Endothelial cell (in vitro differentiated cells): ENCODE results near the gene TNFRSF19. TPM values are rescaled to one million over a fixed set of nuclear protein-coding genes. Genes with fewer than 3 reads are reported as not detected.

Experiments
- DNase-seq: peaks from one replicate; pipeline ENCODE4 v3.0.0; 2021; ENCODE audit warnings: low spot score
- H3K27ac Mint-ChIP-seq: one replicate; pipeline ENCODE4 v1.8.0; 2021; ENCODE audit warnings: mixed read lengths, inconsistent platforms; ENCODE audit not compliant: unreplicated experiment
- H3K27me3 Mint-ChIP-seq: one replicate; pipeline ENCODE4 v1.8.0; 2021; ENCODE audit warnings: mild to moderate bottlenecking, moderate library complexity, mixed read lengths, inconsistent platforms; ENCODE audit not compliant: unreplicated experiment
- H3K36me3 Mint-ChIP-seq: one replicate; pipeline ENCODE4 v1.8.0; 2021; ENCODE audit warnings: mild to moderate bottlenecking, low read depth, mixed read lengths, inconsistent platforms; ENCODE audit not compliant: unreplicated experiment
- H3K4me1 Mint-ChIP-seq: one replicate; pipeline ENCODE4 v1.8.0; 2021; ENCODE audit warnings: mild to moderate bottlenecking, mixed read lengths, inconsistent platforms; ENCODE audit not compliant: unreplicated experiment
- H3K4me3 Mint-ChIP-seq: one replicate; pipeline ENCODE4 v1.8.0; 2021; ENCODE audit warnings: mild to moderate bottlenecking, mixed read lengths, inconsistent platforms; ENCODE audit not compliant: unreplicated experiment
- H3K9me3 Mint-ChIP-seq: one replicate; pipeline ENCODE4 v1.8.0; 2021; ENCODE audit warnings: mixed read lengths, inconsistent platforms; ENCODE audit not compliant: unreplicated experiment
- total RNA-seq: library from RNA; stranded (reverse); fragmentation: NEBNext Ultra II Directional; extraction: Animal tissue kit (Norgen Biotek cat#: 25700); gene quantifications from one replicate; pipeline ENCODE4 v1.2.1, GENCODE V29; 2021; ENCODE audit not compliant: unreplicated experiment
- TF ChIP-seq, protein P1 (sequence below): fragments of 200-600 bp; sonication (generic); IDR thresholded peaks from one replicate; pipeline ENCODE4 v1.5.0; 2021; ENCODE audit warnings: antibody characterized with exemption; ENCODE audit not compliant: unreplicated experiment

Gene TNFRSF19
- total RNA-seq, 1 donor from 2014 or later, result 8.8 TPM

- H3K4me3 Mint-ChIP-seq, result no peak overlapping the region
- no peaks in the 10 kb centered on the region for H3K4me1 Mint-ChIP-seq
- no peak overlapping the region for H3K27ac Mint-ChIP-seq
- DNase-seq, result no peak
- H3K9me3 Mint-ChIP-seq, result peaks cover 7% of the 10 kb centered on the region
- H3K36me3 Mint-ChIP-seq, result no peaks in the 10 kb centered on the region
- TF ChIP-seq, protein P1, sequence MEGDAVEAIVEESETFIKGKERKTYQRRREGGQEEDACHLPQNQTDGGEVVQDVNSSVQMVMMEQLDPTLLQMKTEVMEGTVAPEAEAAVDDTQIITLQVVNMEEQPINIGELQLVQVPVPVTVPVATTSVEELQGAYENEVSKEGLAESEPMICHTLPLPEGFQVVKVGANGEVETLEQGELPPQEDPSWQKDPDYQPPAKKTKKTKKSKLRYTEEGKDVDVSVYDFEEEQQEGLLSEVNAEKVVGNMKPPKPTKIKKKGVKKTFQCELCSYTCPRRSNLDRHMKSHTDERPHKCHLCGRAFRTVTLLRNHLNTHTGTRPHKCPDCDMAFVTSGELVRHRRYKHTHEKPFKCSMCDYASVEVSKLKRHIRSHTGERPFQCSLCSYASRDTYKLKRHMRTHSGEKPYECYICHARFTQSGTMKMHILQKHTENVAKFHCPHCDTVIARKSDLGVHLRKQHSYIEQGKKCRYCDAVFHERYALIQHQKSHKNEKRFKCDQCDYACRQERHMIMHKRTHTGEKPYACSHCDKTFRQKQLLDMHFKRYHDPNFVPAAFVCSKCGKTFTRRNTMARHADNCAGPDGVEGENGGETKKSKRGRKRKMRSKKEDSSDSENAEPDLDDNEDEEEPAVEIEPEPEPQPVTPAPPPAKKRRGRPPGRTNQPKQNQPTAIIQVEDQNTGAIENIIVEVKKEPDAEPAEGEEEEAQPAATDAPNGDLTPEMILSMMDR, result no peak
- H3K27me3 Mint-ChIP-seq, result peaks cover 2% of the 10 kb centered on the region
These were observed 140.2 kb downstream of the TNFRSF19 start for GRCh38 chr13:23710366-23710765.

GRCh38 chr13:23711355-23711754, 141.1 kb downstream of the TNFRSF19 start:
- TF ChIP-seq, protein P1, result no peak
- peaks cover 2% of the 10 kb centered on the region for H3K27me3 Mint-ChIP-seq
- no peak for DNase-seq
- no peak overlapping the region for H3K27ac Mint-ChIP-seq
- no peak overlapping the region for H3K4me3 Mint-ChIP-seq
- H3K9me3 Mint-ChIP-seq, result peaks cover 7% of the 10 kb centered on the region
- no peaks in the 10 kb centered on the region for H3K36me3 Mint-ChIP-seq
- H3K4me1 Mint-ChIP-seq, result no peaks in the 10 kb centered on the region

GRCh38 chr13:23714672-23715071, 144.5 kb downstream of the TNFRSF19 start:
- Mint-ChIP-seq H3K36me3 (no peaks in the 10 kb centered on the region), H3K4me1 (no peaks in the 10 kb centered on the region), H3K9me3 (peaks cover 7% of the 10 kb centered on the region), H3K27me3 (peaks cover 2% of the 10 kb centered on the region), H3K4me3 (no peak overlapping the region), H3K27ac (no peak overlapping the region)
- DNase-seq, result no peak
- TF ChIP-seq, protein P1, result no peak

- no peak for DNase-seq
- H3K36me3 Mint-ChIP-seq, result no peaks in the 10 kb centered on the region
- no peak overlapping the region for H3K27ac Mint-ChIP-seq
- peaks cover 7% of the 10 kb centered on the region for H3K9me3 Mint-ChIP-seq
- H3K27me3 Mint-ChIP-seq, result peaks cover 2% of the 10 kb centered on the region
- H3K4me1 Mint-ChIP-seq, result no peaks in the 10 kb centered on the region
- no peak overlapping the region for H3K4me3 Mint-ChIP-seq
- TF ChIP-seq, protein P1, result no peak
These were observed 145.0 kb downstream of the TNFRSF19 start for GRCh38 chr13:23715092-23715761.

DNA sequence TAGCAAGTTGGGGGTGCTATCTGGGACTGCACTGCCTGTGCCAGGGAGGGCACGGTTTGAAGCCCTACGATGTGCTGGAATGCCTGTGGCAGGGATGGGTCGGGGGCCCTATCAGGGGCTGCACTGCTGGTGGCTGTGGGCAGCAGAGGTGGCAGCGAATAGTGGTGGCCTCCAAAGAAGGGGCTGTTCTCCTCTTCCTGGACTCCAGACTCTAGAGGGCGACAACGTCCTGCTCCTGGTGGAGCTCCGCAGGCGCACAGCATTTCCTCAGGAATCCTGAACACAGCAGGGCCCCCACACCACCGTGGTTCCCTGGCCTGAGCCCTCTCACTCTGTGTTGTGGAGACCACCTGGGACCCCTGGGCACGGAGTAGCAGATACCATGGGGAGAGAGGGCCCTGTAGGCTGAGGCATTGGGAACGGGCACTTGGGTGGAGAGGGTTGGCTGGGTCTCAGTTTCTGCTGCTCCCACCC, 145.6 kb downstream of the TNFRSF19 start:
- peaks cover 7% of the 10 kb centered on the region for H3K9me3 Mint-ChIP-seq
- TF ChIP-seq, protein P1, result no peak
- H3K27ac Mint-ChIP-seq, result no peak overlapping the region
- H3K4me3 Mint-ChIP-seq, result no peak overlapping the region
- peaks cover 2% of the 10 kb centered on the region for H3K27me3 Mint-ChIP-seq
- H3K36me3 Mint-ChIP-seq, result no peaks in the 10 kb centered on the region
- H3K4me1 Mint-ChIP-seq, result no peaks in the 10 kb centered on the region
- peak; percentile 49 for DNase-seq
